NCI-H2171 (cell line): ENCODE data around the gene STOX1.
"Not testable (repeated sequence)": the region's sequence is repeated elsewhere in the genome, so short reads cannot be mapped to it uniquely, and the experiment has no call there.

Source experiments
- DNase-seq: peaks from one replicate; lab custom pipeline; 2025; lab: John Stamatoyannopoulos, UW

The STOX1 gene

DNA sequence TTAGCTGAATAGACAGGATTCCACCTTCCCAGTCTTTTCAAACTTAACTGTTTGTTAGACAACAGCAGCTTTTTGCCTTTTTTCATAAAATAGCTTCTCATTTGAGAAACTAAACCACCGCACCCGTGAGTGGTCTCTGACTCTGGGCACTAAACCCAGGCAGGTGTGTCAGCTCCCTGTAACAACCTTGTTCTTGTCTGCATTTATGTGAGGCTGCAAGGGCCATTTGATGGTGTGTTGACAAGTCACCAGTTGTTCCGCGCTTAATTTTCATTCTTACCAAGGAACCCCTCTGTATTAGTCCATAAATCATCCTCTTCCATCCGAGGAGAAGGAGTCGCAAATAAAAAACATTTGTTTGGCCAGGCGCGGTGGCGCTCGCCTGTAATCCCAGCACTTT is 1.5 kb downstream of the STOX1 start:
- no peak for DNase-seq

DNA sequence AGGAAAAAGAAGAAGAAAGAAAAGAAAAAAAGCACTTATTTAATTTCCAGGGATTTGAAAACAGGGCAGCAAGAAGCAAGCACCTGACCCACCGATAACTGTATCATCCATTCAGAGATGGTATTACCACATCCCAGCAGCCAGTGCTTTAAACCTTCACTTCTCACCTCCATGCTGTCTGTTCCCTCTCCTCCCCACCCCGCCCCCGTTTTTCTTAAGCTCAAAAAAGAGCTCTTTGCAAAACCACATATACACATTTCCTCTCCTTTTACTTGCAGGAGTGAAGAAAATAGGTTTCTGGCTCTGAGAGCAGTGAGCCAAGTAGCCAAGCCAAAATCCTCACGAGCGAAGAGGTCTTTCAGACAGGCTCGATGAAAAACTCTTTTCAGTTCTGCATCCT is 2.2 kb downstream of the STOX1 start:
- no peak for DNase-seq

DNA sequence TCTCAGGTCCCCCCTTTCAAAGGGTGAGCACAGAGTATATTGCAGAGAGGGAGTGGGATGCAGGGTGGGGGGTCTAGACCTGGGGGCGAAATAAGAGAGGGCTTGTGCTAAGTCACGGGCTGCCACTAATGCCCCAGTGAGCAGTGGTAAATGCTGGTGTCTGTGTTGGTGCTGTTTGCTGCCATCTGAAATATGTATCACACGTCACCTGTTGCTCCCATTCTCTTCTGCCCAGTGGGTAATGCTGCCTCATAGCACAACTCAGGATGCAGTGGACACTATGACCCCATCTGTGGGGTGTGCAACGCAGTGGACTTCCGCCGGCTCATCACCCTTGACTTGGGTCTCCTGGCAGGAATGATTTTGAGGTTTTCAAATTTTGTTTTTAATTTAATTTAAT is 2.6 kb downstream of the STOX1 start:
- DNase-seq = no peak

GRCh38 chr10:68831961-68832455 is 4.7 kb downstream of the STOX1 start:
- no peak for DNase-seq

DNA sequence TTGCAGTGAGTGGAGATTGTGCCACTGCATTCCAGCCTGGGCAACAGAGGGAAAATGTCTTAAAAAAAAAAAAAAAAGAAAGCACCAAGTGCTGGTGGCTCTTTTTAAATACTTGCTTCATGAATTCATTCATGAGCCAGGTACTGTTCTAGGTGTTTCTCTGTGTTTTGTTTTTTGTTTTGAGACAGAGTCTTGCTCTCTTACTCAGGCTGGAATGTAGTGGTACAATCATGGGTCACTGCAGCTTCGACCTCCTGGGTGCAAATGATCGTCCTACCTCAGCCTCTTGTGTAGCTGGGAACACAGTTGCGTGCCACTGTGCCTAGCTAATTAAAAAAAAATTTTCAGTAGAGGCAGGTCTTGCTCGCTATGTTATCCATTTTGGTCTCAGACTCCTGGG is 5.3 kb downstream of the STOX1 start:
- DNase-seq = no peak

DNA sequence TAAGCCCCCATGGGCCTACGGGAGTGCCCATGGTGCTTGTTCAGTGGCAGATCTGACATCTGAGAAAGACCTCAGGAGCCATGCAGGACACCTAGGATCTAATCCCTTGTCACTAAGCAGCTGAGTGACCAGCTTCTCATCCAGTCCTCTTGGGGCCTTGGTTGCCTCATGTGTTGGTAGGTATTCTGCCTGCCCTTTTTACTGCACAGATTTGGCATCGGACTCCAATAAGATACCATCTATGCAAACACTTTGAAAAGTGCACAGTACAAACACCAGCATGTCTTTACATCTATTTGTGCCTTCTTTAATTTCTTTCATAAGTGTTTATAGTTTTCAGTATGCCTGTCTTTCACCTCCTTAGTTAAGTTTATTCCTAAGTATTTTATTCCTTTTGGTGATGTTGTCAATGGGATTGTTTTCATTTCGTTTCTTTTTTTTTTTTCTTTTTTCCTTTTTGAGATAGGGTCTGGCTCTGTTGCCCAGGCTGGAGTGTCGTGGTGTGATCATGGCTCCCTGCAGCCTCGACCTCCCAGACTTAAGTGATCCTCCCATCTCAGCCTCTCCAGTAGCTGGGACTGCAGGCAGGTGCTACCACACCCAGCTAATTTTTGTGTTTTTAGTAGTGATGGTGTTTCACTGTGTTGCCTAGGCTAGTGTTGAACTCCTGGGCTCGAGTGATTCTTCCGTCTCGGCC is 10.4 kb downstream of the STOX1 start:
- DNase-seq = no peak

DNA sequence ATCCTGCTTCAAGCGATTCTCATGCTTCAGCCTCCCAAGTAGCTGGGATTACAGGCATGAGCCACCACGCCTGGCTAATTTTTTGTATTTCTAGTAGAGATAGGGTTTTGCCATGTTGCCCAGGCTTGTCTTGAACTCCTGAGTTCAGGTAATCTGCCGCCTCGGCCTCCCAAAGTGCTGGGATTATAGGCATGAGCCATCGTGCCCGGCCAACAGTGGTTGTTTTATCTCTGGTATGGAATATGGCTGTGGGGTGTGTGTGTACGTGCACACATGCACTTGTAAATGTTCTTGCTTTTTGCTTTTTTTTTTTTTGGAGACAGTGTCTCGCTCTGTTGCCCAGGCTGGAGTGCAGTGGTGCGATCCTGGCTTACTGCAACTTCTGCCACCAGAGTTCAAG is 13.3 kb downstream of the STOX1 start:
- not testable (repeated sequence) for DNase-seq

DNA sequence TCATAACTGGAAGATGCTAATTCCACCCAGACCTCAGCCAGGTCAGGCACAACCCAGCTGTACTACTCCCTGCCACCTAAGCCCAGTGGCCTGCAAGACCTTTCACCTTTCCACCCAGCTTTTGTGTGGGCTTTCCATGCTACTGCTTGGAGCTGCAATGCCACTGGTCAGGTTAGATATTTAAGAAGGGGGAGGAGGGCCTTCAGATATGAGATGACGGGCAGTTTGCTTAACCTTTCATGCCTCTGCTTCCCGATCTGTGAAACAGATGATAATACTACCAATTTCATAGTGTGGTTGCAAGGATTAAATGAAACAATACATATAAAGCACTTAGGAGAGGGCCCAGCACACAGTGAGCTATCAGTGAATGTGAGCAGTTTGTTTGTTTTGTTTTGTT is 20.9 kb downstream of the STOX1 start:
- DNase-seq = no peak

- no peak for DNase-seq
Observed at GRCh38 chr10:68848806-68849205, 21.5 kb downstream of the STOX1 start.

DNA sequence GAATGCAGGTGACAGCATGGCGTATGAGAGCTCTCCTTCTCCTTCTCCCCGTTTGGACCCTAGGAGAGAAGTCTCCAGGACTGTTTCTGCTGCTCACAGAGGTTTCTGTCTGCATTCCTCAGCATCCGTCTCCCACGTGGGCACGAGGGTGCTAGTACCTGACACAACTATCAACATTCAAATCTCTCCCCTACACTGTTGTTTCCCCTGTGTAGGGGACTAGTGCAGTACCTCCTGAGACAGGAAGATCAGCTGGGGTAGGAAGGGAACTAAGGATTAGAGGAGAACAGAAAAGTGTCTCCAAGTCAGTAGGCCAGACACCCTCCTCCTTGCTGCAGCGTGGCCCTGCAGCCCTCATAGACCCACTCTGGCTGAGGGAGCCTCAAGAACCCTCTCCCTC is 29.0 kb downstream of the STOX1 start:
- DNase-seq = no peak

DNA sequence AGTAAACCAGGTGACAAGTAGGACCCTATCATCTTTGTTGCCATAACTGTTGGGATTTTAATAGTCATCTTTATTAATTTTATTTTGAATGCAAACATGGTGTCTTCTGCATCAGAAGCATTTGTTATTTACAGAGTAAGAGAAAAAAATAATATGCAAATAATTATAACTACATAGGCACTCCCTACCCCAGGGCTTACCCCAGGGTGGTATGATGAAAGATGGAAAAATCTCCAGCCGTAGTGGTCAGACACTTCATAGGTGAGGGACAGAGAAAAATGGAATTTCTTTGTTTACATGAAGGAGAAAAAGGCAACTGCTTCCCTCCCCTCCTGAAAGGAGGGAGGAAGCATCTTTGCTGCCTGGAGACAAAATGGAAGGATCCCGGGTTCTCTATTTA is 29.7 kb downstream of the STOX1 start:
- no peak for DNase-seq

- DNase-seq = no peak
Observed at GRCh38 chr10:68861253-68861652, 33.9 kb downstream of the STOX1 start.

- DNase-seq = no peak
Observed at GRCh38 chr10:68864611-68865010, 37.3 kb downstream of the STOX1 start.

DNA sequence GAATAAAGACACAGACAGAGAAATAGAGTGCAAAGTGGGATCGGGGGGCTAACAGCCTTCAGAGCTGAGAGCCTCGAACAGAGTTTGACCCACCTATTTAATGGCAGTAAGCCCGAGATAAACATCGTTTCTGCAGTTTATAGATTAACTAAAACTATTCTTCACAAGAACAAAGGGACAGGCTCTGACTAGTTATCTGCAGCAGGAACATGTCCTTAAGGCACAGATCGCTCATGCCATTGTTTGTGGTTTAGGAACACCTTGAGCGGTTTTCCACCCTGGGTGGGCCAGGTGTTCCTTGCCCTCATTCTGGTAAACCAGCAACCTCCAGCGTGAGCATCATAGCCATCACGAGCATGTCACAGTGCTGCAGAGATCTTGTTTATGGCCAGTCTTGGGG is 40.8 kb downstream of the STOX1 start:
- DNase-seq = not testable (repeated sequence)

DNA sequence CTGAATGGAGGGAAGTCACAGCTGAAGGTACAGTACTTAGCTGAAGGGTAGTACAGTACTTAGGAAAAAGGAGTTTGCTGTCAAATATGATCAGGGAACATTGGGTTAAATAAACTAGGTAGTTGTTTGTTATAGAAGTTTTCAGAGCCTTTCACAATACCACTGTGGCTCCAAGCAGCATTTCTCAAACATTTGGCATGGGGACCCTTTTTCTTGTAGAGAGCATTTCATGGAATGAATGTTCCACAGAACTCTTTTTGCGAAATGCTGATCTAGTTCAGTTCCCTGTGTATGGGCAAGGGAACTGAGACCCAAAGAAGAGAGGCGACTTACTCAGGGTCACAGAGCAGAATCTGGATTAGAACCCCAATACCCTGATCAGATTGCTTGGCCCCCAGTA is 42.3 kb downstream of the STOX1 start:
- no peak for DNase-seq

- no peak for DNase-seq
Observed at GRCh38 chr10:68870061-68870460, 42.7 kb downstream of the STOX1 start.

DNA sequence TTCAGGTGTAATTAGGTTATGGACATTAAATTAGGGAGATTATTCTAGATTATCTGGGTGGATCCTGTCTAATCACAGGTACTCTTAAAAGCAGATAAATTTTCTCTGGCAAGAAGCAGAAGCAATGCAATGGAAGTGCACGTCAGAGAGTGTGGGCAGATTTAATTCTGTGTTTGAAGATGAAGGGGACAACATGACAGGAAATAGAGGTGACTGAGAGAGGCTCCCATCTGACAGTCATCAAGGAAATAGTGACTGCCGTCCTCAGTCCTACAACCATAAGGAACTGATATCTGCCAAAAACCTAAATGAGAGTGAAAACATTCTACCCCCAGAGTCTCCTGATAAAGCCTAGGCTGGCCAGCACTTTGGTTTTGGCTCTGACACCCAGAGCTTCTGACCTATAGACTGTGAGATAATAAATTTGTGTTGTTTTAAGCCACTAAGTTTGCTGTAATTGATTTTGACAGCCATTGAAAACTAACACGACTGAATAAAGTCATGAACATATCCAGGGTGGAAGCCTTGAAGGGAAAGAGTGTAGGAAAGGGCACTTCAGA is 43.3 kb downstream of the STOX1 start:
- DNase-seq = no peak

- peak; percentile 11 for DNase-seq
Observed at GRCh38 chr10:68871105-68871711, 43.9 kb downstream of the STOX1 start.

- peak; percentile 88 for DNase-seq
Observed at GRCh38 chr10:68871731-68872342, 44.5 kb downstream of the STOX1 start.

DNA sequence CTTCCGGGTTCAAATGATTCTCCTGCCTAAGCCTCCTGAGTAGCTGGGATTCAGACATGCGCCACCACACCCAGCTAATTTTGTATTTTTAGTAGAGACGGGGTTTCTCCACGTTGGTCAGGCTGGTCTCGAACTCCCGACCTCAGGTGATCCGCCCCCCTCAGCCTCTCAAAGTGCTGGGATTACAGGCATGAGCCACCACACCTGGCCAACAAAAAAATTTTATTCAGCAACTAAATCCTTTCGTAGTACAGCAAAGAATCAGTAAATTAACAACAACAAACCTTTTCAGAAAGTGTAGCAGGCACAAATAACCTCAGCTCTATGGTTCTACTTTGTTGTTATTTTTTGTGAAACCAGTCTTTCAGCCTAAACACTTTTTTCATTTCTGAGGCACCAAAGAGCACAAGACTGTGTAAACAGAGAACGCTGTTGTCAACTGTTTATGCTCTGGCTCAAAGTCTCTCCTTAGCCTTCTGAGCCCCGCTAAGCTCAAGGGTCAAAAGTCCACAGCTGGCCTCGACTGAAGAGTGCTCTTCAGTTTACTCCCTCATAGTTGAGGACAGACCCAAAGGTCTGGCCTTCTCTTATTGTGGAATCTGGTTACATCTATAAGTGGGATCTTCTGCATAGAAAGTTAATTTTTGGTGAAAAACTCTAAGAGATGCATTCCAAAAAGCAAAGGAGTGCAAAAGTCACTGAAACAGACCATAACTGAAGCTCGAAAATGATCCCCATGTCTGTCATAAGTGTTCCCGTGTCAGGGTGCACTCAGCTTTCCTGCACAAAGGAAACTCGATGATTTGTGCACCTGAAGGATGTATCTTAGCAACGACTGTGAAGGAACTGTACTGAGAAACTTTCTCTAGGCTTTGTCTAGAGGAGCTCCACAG is 49.2 kb downstream of the STOX1 start:
- no peak for DNase-seq

DNA sequence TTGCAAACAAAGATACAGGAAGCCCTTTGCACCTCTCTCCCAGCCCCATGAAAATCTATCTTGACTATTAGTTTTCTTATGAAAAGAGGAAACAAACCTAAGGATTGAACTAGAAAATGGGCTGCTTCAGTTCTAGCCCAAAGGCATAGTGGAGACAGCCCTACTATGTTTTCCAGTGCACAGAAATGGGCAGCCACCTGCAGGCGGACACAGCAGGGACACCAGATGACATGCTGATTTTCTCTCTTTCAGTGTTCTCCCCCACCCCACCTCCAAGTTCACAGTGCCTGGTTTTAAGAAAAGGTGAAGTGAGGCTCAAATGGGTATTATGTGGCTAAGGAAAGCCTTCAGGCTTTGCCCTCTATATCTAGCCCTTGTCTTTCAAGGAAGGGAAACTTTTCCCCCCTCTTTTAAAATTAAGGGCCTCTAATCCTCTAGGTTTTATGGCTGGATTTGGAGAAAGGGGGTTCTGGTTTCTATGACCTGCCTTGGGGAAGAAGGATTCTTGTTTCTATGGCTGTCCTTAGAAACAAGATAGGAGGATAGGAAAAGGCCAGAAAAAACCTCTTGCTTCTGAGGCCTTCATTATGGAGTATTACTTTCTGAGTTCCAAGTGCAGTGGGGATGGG is 50.3 kb downstream of the STOX1 start:
- DNase-seq = no peak

DNA sequence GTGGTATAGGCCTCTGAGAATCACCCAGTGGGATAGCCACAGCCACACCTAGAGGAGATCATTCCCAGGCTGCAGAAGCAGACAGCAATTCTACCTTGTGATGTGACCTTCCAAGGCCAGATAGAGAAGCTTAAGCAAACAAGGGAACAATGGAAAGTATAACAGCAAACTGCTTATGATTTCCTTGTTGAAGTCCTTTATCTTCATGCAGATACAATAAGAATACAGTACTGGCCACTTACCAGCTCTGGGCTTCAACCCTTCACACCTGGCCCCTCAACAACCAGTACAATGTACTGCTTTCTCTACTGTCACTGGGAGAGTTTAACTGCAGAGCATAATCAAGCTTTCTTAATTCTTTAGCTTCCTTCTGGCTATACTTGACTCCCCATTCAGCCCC is 51.2 kb downstream of the STOX1 start:
- no peak for DNase-seq
